ENCODE results near the gene CREG1. TPM values are rescaled to one million over a fixed set of nuclear protein-coding genes. Genes with fewer than 3 reads are reported as not detected.
"Not testable (repeated sequence)": the region's sequence is repeated elsewhere in the genome, so short reads cannot be mapped to it uniquely, and the experiment has no call there.

The CREG1 gene
- total RNA-seq, 4 donors from 2014 or later: 247 to 294 (median 285) TPM

GRCh38 chr1:167564612-167565270, 11.2 kb upstream of the CREG1 start:
- DNase-seq (ENCODE audit: low spot score) (no peak), ATAC-seq (ENCODE audit: low FRiP score) (no peak)
- TF ChIP-seq, protein P1, sequence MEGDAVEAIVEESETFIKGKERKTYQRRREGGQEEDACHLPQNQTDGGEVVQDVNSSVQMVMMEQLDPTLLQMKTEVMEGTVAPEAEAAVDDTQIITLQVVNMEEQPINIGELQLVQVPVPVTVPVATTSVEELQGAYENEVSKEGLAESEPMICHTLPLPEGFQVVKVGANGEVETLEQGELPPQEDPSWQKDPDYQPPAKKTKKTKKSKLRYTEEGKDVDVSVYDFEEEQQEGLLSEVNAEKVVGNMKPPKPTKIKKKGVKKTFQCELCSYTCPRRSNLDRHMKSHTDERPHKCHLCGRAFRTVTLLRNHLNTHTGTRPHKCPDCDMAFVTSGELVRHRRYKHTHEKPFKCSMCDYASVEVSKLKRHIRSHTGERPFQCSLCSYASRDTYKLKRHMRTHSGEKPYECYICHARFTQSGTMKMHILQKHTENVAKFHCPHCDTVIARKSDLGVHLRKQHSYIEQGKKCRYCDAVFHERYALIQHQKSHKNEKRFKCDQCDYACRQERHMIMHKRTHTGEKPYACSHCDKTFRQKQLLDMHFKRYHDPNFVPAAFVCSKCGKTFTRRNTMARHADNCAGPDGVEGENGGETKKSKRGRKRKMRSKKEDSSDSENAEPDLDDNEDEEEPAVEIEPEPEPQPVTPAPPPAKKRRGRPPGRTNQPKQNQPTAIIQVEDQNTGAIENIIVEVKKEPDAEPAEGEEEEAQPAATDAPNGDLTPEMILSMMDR (IDR thresholded peaks at IDR 0.05): no peak

DNA sequence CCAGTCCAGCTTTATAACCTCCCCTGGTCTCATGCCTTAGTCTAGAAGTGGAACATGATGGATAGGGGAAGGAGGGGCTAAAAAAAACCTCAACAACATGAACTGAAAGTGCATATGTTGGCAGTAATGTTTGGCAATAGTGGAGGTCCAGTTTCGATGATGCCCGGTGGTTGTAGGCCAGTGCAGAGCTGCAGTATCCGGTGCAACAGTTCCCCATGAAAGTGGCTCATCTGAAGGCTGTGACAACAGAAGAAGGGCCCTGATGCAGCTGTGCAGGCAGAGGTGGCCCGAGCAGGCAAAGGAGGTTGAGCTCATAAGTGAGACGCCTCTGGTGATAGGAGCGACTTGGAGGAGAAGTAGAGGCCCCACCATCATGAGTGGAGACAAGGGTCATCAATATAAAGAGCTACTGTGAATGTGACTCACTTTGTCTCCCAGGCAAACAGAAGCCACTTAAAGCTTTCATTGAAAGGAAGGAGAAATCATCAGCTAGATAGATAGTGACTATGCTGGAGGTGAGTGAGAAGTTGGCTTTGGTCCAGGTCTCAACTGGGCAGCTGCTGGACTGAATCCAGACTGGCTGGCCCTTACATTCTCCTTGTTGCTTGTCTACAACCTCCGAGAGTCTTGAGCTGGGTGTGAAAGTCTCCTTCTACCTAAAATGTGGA, 10.2 kb upstream of the CREG1 start:
- DNase-seq (ENCODE audit: low spot score): no peak
- ATAC-seq (ENCODE audit: low FRiP score): no peak
- TF ChIP-seq, protein P1 (IDR thresholded peaks at IDR 0.05): no peak

DNA sequence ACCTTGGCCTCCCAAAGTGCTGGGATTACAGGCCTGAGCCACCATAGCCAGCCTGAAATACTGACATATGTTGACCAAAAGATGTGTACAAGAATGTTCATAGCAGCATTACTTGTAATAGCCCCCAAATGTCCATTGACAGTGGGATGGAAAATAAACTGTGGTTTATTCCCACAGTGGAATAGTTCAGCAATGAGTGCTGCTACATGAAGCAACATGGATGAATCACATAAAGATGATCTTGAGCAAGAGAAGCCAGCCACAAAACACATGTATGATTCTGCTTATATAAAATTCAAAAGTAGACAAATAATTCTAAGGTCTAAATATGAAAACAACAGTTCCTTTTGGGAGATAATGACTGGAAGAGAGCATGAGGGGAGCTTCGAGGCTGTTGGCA, 9.1 kb upstream of the CREG1 start:
- ATAC-seq (ENCODE audit: low FRiP score): no peak
- no peak for DNase-seq (ENCODE audit: low spot score)
- TF ChIP-seq, protein P1 (IDR thresholded peaks at IDR 0.05): no peak

- no peak for ATAC-seq (ENCODE audit: low FRiP score)
- DNase-seq (ENCODE audit: low spot score): no peak
Measured at GRCh38 chr1:167561753-167562152, 8.2 kb upstream of the CREG1 start.

GRCh38 chr1:167555971-167556714, 2.6 kb upstream of the CREG1 start:
- ATAC-seq (ENCODE audit: low FRiP score) (peak; percentile 5), DNase-seq (ENCODE audit: low spot score) (peak; percentile 80)
- TF ChIP-seq, protein P1 (IDR thresholded peaks at IDR 0.05): peak in 2 of 3 donors; percentile 17 to 90

More at GRCh38 chr1:167561753-167562152, 8.2 kb upstream of the CREG1 start:
- TF ChIP-seq, protein P1 (IDR thresholded peaks at IDR 0.05): no peak

- not testable (repeated sequence) for ATAC-seq (ENCODE audit: low FRiP score); DNase-seq (ENCODE audit: low spot score)
Measured at GRCh38 chr1:167555072-167555471, 1.5 kb upstream of the CREG1 start.

DNA sequence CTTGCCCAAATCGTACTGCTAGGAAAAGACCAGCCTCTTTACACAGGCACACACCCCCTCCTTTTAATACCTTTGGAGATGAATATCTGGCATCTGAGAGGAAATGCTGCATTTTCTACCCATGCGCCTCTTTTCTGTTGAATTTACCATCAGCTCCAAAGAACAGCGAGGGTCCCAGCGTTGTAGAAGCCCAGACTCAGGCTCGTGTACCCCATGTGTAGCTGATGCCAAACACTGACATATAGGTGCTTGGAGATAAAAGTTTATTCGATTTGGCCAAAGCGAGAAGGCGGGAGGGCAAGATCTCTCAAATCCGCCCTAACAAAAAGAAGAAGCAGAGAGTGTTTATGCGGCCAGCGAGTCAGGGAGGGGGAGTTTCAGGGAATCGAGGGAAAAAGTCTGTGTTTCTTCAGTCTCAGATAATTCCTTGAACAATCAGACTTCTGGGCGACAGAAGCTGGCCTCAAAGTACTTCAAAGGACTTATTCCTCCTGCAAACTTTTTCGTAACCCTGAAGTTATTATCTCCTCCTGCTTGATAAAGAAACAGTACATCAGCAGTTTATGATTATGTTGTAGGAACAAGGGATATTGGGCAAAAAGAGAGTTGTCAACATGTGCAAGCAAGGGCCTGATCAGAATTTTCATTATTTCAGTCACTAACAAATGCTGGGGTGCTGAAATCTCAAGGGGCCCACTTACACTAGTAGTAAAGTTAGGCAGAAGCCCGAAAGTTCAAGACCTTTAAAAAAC, 642 bp upstream of the CREG1 start:
- ATAC-seq (ENCODE audit: low FRiP score) (no peak), DNase-seq (ENCODE audit: low spot score) (no peak)
- TF ChIP-seq, protein P1 (IDR thresholded peaks at IDR 0.05): no peak
